GM21390 (cell line): Measurements from ENCODE around the gene TROAP.
"Not testable (repeated sequence)": the region's sequence is repeated elsewhere in the genome, so short reads cannot be mapped to it uniquely, and the experiment has no call there.

Source experiments
- ATAC-seq: cut with Tn5 transposase; IDR thresholded peaks from one replicate; pipeline ENCODE4 v1.9.1; 2021; ENCODE audit not compliant: unreplicated experiment

The TROAP gene

GRCh38 chr12:49327887-49328286, 4.8 kb downstream of the TROAP start:
- no peak for ATAC-seq

- no peak for ATAC-seq
Measured at GRCh38 chr12:49328816-49329215, 5.8 kb downstream of the TROAP start.

- no peak for ATAC-seq
Measured at GRCh38 chr12:49330032-49330619, 7.1 kb downstream of the TROAP start.

GRCh38 chr12:49330631-49331379, 7.8 kb downstream of the TROAP start:
- no peak for ATAC-seq

- no peak for ATAC-seq
Measured at GRCh38 chr12:49331380-49332222, 8.5 kb downstream of the TROAP start.

GRCh38 chr12:49332441-49332861, 9.4 kb downstream of the TROAP start:
- no peak for ATAC-seq

GRCh38 chr12:49332891-49333371, 9.9 kb downstream of the TROAP start:
- ATAC-seq, result no peak

GRCh38 chr12:49333778-49334177, 10.7 kb downstream of the TROAP start:
- ATAC-seq, result not testable (repeated sequence)

GRCh38 chr12:49334226-49334625, 11.2 kb downstream of the TROAP start:
- no peak for ATAC-seq

- ATAC-seq, result no peak
Measured at GRCh38 chr12:49334681-49335080, 11.6 kb downstream of the TROAP start.

GRCh38 chr12:49335118-49335954, 12.3 kb downstream of the TROAP start:
- no peak for ATAC-seq

- ATAC-seq, result no peak
Measured at GRCh38 chr12:49335955-49336644, 13.0 kb downstream of the TROAP start.

- ATAC-seq, result peak; percentile 67
Measured at GRCh38 chr12:49336645-49337584, 13.9 kb downstream of the TROAP start, which contains the start of gene C1QL4. C1QL4 (minus strand) TSS chr12:49337188; CDS start chr12:49336477, 711 bp downstream.

- no peak for ATAC-seq
Measured at GRCh38 chr12:49338830-49339463, 15.9 kb downstream of the TROAP start.

GRCh38 chr12:49339464-49339861, 16.4 kb downstream of the TROAP start:
- ATAC-seq, result no peak

GRCh38 chr12:49340095-49340870, 17.2 kb downstream of the TROAP start:
- ATAC-seq, result no peak

GRCh38 chr12:49340971-49341776, 18.1 kb downstream of the TROAP start:
- no peak for ATAC-seq
